Prostate gland (tissue), 2 donors: ENCODE measurements around the gene COL12A1. TPM values are rescaled to one million over a fixed set of nuclear protein-coding genes. Genes with fewer than 3 reads are reported as not detected.

ENCODE experiments used
- DNase-seq: peaks from one replicate; pipeline ENCODE4 v3.0.0-alpha.2; 2019; ENCODE audit warnings: low spot score
- H3K27ac ChIP-seq, 2 donors: fragments of 200-600 bp; sonication (generic); 2 replicates each; pipeline ENCODE4 v1.5.1; 2017 to 2019
- H3K27me3 ChIP-seq: fragments of 200-600 bp; sonication (generic); replicated peaks from 2 replicates; pipeline ENCODE4 v1.5.1; 2019; ENCODE audit not compliant: insufficient read depth
- H3K36me3 ChIP-seq, 2 donors: fragments of 200-600 bp; sonication (generic); 1 replicate in 1 of 2; 2 replicates in 1 of 2; pipeline versions ENCODE4 v1.5.1 to v1.8.1; 2017 to 2019
- H3K4me1 ChIP-seq: fragments of 200-600 bp; sonication (generic); replicated peaks from 2 replicates; pipeline ENCODE4 v1.5.1; 2019
- H3K4me3 ChIP-seq, 2 donors: fragments of 200-600 bp; sonication (generic); 2 replicates each; pipeline ENCODE4 v1.5.1; 2017 to 2019
- H3K9me3 ChIP-seq: fragments of 200-600 bp; sonication (generic); 2 replicates; pipeline ENCODE4 v1.5.1; 2017
- CTCF ChIP-seq, 4 experiments: fragments of 200-600 bp in 2 of 4; fragments of 450-650 bp in 2 of 4; sonication (generic) in 2 of 4; IDR thresholded peaks; 1 replicate in 3 of 4; 2 replicates in 1 of 4; pipeline ENCODE4 v1.5.1; 2016 to 2019; ENCODE audit warnings: antibody characterized with exemption in 4 of 4, mild to moderate bottlenecking in 2 of 4, moderate library complexity in 2 of 4
- POLR2A ChIP-seq: fragments of 450-650 bp; IDR thresholded peaks from one replicate; pipeline ENCODE4 v1.6.1; 2016; ENCODE audit warnings: antibody characterized with exemption, mild to moderate bottlenecking
- POLR2AphosphoS5 ChIP-seq: sonication (generic); formaldehyde crosslinking; IDR thresholded peaks from one replicate; pipeline ENCODE4 v1.6.1; 2017; ENCODE audit warnings: antibody characterized with exemption
- WGBS: methylation state at CpG from one replicate; pipeline ENCODE4 v1.1.5; 2018; 5-methylcytosine and 5-hydroxymethylcytosine counted together
- intact Hi-C: fragments of 100-400 bp; cut with DNase I; formaldehyde crosslinking; loops from one replicate; pipeline ENCODE4 v1.14.2; 2022
- total RNA-seq, 2 donors: library from RNA; depleted of rRNA; stranded (reverse); fragments of >200 nt; gene quantifications; one replicate each; pipeline ENCODE4 v1.1.0, GENCODE V29; 2016

Gene COL12A1
- total RNA-seq, 2 donors from 2014 or later, result 8.6 to 40.6 TPM

DNA sequence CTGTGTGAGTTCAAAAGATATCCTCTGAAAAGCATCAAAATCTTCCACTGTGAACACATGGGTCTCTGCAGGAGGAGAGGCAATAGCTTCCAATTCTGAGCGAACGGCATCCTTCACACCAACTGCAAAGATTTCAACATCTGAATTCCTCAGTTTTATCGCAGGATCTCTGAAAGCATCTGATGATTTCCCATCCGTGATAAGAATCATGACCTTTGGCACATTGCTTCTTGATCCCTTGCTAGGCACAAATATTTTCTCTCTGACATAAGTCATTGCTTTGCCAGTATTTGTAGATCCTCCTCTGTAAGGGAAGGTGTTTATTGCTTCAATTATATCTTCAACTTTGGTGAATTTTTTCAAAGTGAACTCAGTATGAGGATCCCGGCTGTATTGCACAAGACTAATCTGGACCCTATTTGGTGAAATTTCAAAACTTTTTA, 22.7 kb downstream of the COL12A1 start:
- no peaks in the 10 kb centered on the region for H3K9me3 ChIP-seq
- no peak for DNase-seq
- H3K36me3 ChIP-seq, result no peaks in the 10 kb centered on the region
- WGBS, result 75% methylated on average over 5 of the region's 5 CpGs
- H3K4me1 ChIP-seq, result no peaks in the 10 kb centered on the region
- TF ChIP-seq POLR2A, result no peak
- no peak for TF ChIP-seq POLR2AphosphoS5
- TF ChIP-seq CTCF (IDR thresholded peaks at IDR 0.05), result no peak
- no peak overlapping the region for H3K27ac ChIP-seq
- H3K4me3 ChIP-seq, result no peak overlapping the region
- no peaks in the 10 kb centered on the region for H3K27me3 ChIP-seq
- intact Hi-C loops, result no loop called here

- Histone ChIP-seq H3K27me3 (no peaks in the 10 kb centered on the region), H3K4me1 (no peaks in the 10 kb centered on the region), H3K36me3 (no peaks in the 10 kb centered on the region), H3K4me3 (no peak overlapping the region), H3K27ac (no peak overlapping the region), H3K9me3 (no peaks in the 10 kb centered on the region)
- no peak for TF ChIP-seq POLR2A
- TF ChIP-seq POLR2AphosphoS5, result no peak
- no peak for TF ChIP-seq CTCF (IDR thresholded peaks at IDR 0.05)
- intact Hi-C loops, result no loop called here
- 86% methylated on average over 5 of the region's 5 CpGs for WGBS
- no peak for DNase-seq
Observed at GRCh38 chr6:75180864-75181263, 25.0 kb downstream of the COL12A1 start.

- H3K36me3 ChIP-seq, result no peaks in the 10 kb centered on the region
- intact Hi-C loops, result no loop called here
- DNase-seq, result no peak
Observed at GRCh38 chr6:75178757-75179156, 27.1 kb downstream of the COL12A1 start.

DNA sequence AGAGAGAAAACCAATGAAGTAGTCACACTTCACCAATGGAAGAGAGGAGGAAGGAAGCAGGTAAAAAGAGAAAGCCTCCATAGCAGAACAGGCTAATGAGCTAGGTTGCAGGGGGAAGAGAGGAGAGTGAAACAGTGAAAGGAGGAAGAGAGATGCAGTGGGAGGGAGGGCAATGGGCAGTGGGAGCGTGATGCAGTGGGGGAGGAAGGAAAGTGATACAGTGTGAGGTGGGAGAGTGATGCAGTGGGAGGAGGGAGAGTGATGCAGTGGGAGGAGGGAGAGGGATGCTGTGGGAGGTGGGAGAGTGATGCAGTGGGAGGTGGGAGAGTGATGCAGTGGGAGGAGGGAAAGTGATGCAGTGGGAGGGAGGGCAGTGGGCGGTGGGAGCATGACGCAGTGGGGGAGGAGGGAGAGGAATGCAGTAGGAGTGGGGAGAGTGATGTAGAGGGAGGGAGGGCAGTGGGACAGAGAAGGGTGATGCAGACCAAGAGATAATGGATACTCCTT, 29.7 kb downstream of the COL12A1 start:
- no peak overlapping the region for H3K27ac ChIP-seq
- no peak for TF ChIP-seq POLR2A
- TF ChIP-seq CTCF (IDR thresholded peaks at IDR 0.05), result no peak
- no peak for TF ChIP-seq POLR2AphosphoS5
- no peaks in the 10 kb centered on the region for H3K27me3 ChIP-seq
- no peaks in the 10 kb centered on the region for H3K4me1 ChIP-seq
- intact Hi-C loops, result no loop called here
- 58% methylated on average over 3 of the region's 3 CpGs for WGBS
- no peaks in the 10 kb centered on the region for H3K9me3 ChIP-seq
- H3K36me3 ChIP-seq, result no peaks in the 10 kb centered on the region
- no peak for DNase-seq
- H3K4me3 ChIP-seq, result no peak overlapping the region

More at GRCh38 chr6:75178757-75179156, 27.1 kb downstream of the COL12A1 start:
- Histone ChIP-seq H3K27me3 (no peaks in the 10 kb centered on the region), H3K4me1 (no peaks in the 10 kb centered on the region), H3K4me3 (no peak overlapping the region), H3K9me3 (no peaks in the 10 kb centered on the region), H3K27ac (no peak overlapping the region)
- TF ChIP-seq CTCF (IDR thresholded peaks at IDR 0.05), result no peak
- no peak for TF ChIP-seq POLR2A
- no peak for TF ChIP-seq POLR2AphosphoS5
- 70% methylated on average over 1 of the region's 1 CpG for WGBS

DNA sequence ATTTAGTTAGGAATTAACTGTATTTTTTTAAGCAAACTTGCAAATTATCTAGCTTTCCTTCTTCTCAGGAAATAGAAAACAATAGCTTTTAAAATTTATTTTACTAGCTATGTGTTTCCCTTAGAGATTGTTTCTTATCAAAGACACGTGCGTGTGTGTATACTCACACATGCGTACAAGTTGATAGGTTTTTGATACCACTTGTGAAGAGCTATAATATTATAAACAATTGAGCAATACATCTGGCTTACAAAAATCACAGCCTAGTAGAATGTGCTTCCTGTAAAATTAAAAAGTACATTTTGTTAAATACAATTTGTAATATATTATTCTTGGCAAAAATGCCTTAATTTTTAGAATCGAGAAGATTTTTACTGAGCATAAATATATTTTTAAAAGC, 33.9 kb downstream of the COL12A1 start:
- Histone ChIP-seq H3K27me3 (no peaks in the 10 kb centered on the region), H3K4me3 (no peak overlapping the region), H3K9me3 (no peaks in the 10 kb centered on the region), H3K36me3 (no peaks in the 10 kb centered on the region), H3K27ac (no peak overlapping the region), H3K4me1 (no peaks in the 10 kb centered on the region)
- TF ChIP-seq POLR2AphosphoS5 (no peak), POLR2A (no peak), CTCF (IDR thresholded peaks at IDR 0.05) (no peak)
- intact Hi-C loops, result no loop called here
- 55% methylated on average over 4 of the region's 4 CpGs for WGBS
- DNase-seq, result no peak
